Measurements from ENCODE around the gene CBFA2T2.

Gene CBFA2T2

DNA sequence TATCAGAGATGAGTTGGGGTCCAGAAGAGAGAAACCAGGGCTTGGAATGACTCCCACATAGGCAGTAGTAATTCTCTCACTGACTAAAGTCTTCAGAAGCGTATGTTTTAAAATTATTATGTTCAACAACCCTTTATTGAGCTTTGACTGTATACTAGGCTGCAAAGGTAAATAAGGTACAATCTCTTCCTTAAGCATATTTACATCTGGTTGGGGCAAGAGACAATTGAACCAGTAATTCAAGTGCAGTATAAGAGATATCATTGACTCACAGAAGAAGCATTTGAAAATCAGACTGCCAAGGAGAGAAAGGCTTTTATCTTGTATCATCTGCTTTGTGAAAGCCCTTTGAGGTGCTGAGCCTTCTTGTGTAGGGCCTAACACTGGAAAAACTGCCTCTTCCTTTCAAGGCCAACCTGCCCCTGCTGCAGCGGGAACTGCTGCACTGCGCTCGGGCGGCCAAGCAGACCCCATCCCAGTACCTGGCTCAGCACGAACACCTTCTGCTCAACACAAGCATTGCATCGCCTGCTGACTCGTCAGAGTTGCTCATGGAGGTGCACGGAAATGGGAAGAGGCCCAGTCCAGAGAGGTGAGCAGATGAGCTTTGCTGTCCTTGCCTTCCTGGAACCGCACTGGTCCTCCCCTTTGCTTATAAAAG, 132.9 kb downstream of the CBFA2T2 start:
- TF ChIP-seq, protein P1, sequence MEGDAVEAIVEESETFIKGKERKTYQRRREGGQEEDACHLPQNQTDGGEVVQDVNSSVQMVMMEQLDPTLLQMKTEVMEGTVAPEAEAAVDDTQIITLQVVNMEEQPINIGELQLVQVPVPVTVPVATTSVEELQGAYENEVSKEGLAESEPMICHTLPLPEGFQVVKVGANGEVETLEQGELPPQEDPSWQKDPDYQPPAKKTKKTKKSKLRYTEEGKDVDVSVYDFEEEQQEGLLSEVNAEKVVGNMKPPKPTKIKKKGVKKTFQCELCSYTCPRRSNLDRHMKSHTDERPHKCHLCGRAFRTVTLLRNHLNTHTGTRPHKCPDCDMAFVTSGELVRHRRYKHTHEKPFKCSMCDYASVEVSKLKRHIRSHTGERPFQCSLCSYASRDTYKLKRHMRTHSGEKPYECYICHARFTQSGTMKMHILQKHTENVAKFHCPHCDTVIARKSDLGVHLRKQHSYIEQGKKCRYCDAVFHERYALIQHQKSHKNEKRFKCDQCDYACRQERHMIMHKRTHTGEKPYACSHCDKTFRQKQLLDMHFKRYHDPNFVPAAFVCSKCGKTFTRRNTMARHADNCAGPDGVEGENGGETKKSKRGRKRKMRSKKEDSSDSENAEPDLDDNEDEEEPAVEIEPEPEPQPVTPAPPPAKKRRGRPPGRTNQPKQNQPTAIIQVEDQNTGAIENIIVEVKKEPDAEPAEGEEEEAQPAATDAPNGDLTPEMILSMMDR (IDR thresholded peaks at IDR 0.05; ENCODE audit: control insufficient read depth, insufficient read depth, low read depth, low read length, missing control alignments): no peak
- no peak for DNase-seq (ENCODE audit: low read depth)
- H3K4me3 ChIP-seq (ENCODE audit: control insufficient read depth, low read depth, low read length): no peak overlapping the region

DNA sequence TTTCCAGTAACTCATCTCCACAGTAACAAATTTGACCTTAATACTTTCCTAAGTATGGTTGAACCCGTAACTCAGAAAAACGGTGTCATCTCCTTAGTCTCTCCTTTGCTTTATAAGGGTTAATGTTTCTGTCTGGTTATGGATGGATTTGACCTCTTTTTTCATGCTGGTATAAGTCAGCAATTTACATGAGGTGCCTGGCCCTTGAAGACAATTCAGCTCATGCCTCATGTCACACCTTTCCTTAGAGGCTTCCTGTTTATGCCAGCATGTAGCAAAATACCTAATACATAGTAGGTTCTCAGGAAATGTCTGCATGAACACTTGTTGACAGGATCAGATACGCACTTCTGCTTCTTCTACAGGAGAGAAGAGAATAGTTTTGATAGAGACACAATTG, 134.5 kb downstream of the CBFA2T2 start:
- TF ChIP-seq, protein P1 (IDR thresholded peaks at IDR 0.05; ENCODE audit: control insufficient read depth, insufficient read depth, low read depth, low read length, missing control alignments): no peak
- H3K4me3 ChIP-seq (ENCODE audit: control insufficient read depth, low read depth, low read length): no peak overlapping the region
- DNase-seq (ENCODE audit: low read depth): no peak

DNA sequence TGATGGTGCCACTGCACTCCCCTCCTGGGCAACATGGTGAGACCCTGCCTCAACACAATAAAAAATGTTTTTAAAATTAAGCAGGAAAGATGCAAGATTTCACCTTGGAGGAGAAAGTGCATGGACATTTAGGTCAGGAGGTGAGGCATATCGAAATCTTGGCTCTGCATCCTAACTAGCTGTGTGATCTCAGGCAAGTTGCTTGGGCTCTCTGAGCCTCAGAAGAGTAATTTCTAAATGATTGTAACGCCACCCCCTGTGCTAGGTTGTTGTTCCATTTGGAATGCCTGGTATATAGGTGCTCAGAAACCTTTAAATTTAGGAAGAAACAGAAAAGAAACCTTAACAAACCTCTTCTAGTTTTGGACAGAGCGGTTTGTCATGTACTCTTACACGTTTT, 136.3 kb downstream of the CBFA2T2 start:
- TF ChIP-seq, protein P1 (IDR thresholded peaks at IDR 0.05; ENCODE audit: control insufficient read depth, insufficient read depth, low read depth, low read length, missing control alignments): no peak
- no peak for DNase-seq (ENCODE audit: low read depth)
- H3K4me3 ChIP-seq (ENCODE audit: control insufficient read depth, low read depth, low read length): no peak overlapping the region

DNA sequence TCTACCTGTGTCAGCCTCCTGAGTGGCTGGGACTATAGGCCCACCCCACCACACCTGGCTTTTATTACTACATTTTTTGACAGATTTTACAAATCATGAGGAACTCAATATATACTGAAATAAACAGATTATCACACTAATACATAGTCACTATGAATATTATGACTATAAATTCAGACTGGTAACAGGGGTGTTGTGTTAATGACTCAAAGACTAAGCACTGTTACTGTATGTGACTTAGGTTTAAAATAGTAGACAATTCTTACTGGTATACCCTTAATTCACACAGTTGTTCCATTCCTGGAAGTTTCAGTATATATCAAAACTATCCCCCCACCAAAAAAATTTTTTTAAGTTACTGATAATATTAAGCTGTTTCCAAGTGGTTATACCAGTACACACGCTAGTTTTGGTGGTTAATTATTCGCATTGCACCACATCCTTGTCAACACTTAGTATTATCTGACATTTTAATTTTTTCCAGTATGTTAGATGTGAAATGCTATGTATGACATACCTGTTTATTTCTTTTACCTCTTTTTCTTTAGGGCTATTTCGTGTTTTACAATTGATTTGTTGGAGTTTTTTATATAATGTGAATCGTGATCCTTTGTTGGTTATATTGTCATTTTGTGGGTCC, 137.8 kb downstream of the CBFA2T2 start:
- no peak for DNase-seq (ENCODE audit: low read depth)
- TF ChIP-seq, protein P1 (IDR thresholded peaks at IDR 0.05; ENCODE audit: control insufficient read depth, insufficient read depth, low read depth, low read length, missing control alignments): no peak
- no peak overlapping the region for H3K4me3 ChIP-seq (ENCODE audit: control insufficient read depth, low read depth, low read length)

DNA sequence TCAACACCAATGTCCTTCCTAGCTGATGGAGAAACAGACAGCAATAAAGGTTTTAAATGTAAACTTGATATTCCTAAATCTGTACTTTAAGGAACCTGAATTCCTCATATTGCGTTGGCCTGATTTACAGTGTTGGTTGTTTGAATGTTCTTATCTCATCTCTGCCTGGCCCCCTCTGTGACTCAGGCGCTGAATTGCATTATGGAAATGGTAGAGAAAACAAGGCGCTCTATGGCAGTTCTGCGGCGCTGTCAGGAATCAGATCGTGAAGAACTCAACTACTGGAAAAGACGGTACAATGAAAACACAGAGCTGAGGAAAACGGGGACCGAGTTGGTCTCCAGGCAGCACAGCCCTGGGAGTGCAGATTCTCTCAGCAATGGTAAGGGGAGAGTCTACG, 139.6 kb downstream of the CBFA2T2 start:
- no peak overlapping the region for H3K4me3 ChIP-seq (ENCODE audit: control insufficient read depth, low read depth, low read length)
- TF ChIP-seq, protein P1 (IDR thresholded peaks at IDR 0.05; ENCODE audit: control insufficient read depth, insufficient read depth, low read depth, low read length, missing control alignments): no peak
- DNase-seq (ENCODE audit: low read depth): no peak

DNA sequence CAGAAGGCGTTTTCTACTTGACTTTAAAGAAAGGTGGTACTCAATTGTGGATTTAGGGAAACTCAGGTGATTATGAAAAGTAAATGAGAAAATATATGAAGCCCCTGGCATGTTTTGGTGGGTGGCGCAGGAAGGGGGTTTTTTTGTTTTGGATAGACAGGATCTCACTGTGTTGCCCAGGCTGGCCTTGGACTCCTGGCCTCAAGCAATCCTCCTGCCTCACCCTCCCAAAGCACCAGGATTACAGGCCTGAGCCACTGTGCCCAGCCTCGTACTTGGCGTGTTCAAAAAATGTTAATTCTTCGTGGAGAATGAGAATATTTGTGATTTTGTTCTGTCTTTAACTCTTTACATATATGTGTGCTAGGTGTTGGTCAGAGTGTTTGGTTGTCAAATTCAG, 140.1 kb downstream of the CBFA2T2 start:
- no peak for DNase-seq (ENCODE audit: low read depth)
- TF ChIP-seq, protein P1 (IDR thresholded peaks at IDR 0.05; ENCODE audit: control insufficient read depth, insufficient read depth, low read depth, low read length, missing control alignments): no peak
- no peak overlapping the region for H3K4me3 ChIP-seq (ENCODE audit: control insufficient read depth, low read depth, low read length)
